ENCODE data around the gene NGLY1.

Gene NGLY1, protein sequence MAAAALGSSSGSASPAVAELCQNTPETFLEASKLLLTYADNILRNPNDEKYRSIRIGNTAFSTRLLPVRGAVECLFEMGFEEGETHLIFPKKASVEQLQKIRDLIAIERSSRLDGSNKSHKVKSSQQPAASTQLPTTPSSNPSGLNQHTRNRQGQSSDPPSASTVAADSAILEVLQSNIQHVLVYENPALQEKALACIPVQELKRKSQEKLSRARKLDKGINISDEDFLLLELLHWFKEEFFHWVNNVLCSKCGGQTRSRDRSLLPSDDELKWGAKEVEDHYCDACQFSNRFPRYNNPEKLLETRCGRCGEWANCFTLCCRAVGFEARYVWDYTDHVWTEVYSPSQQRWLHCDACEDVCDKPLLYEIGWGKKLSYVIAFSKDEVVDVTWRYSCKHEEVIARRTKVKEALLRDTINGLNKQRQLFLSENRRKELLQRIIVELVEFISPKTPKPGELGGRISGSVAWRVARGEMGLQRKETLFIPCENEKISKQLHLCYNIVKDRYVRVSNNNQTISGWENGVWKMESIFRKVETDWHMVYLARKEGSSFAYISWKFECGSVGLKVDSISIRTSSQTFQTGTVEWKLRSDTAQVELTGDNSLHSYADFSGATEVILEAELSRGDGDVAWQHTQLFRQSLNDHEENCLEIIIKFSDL

DNA sequence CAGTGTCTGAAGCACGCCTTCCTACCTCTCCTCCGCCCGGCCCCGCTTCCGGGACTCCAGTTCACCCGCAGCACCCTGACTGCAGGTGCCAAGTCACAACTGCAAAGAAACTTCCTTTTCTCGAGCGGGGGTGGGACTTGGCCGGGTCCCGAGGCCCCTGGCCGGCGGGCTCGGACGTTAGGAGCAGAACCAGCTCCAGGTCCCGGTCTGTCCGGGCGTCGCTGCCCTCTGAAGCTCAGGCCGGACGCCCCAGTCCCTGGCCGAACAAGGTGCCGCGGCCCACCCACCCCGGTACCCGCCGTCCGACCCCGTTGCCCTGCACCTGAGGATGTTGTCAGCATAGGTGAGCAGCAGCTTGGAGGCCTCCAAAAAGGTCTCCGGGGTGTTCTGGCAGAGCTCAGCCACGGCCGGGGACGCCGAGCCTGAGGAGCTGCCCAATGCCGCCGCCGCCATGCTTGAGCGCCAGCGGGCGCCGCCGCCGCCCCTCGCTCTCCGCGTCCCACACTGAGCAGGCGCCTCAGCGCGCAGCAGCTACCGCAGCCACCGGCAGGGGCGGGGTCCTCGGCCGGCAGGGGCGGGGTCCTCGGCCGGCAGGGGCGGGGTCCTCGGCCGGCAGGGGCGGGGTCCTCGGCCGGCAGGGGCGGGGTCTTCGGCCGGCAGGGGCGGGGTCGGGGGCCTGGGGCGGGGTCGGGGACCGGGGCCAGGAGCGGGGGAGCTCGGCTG is at the start of gene NGLY1:
NGLY1 (minus strand) TSS at position 506 of the 723 bp plus-strand sequence; CDS start at position 453, 53 bp downstream.
- DNase-seq (ENCODE audit: low spot score) = peak; percentile 92

DNA sequence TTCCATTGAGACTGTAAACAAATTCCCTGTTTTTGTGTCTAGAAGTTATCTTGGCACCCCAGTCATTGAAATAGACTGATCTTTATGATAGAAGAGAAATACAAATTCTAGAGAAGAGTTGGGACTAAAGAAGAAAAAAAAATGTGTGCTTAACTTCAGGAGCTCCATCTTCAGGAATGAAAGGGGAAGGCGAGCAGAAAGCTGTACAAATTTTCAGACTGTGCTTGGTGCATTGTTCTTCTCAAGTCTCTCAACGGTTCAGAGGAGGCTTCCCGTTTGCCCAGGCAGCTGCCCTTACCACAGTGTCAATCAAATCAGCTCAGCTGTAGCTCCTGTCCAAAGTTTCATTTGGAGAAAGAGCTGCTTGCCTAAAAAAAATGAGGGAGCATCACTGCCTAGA is 48.3 kb upstream of the NGLY1 start:
- no peak for DNase-seq (ENCODE audit: low spot score)

DNA sequence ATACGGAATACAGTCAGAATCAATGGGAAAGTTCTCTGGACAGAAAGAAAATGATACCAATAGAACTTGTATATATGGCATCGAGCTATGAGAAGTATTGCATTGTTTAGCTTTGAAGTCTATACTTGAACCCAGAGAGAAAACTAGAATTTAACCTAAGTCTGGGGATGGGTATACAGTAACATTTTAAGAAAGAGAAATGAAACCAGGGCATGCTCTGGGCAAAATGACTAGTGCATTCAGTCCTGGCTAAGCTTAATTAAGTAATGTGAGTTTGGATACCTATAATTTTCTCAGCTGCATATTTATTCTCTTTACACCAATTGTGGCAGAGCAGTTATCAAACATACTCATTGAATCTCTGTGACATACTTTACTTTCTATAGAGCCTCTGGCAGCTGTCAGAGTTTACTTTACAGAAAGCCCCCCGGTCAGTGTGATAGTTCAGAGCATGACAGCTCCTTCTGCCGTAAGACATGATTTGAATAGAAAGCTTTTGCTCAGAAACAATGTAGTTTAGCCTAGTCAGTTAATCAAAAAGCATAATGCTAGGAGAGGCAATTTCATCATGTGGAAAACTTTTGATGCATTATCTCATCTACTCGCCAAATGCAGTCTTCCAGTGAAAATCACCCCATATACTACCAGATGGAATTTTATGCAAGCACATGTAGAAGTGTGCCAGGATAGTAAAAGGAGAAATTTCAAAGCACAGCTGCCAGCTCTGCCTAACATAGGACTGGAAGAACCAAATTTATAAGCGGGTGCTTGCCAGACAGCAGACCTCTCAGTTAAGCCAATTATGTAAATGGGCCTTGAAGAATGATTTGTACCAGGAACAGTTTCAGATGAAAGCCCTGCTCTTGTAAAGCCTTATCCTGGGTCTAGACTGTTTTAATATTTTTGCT is 47.4 kb upstream of the NGLY1 start:
- no peak for DNase-seq (ENCODE audit: low spot score)

DNA sequence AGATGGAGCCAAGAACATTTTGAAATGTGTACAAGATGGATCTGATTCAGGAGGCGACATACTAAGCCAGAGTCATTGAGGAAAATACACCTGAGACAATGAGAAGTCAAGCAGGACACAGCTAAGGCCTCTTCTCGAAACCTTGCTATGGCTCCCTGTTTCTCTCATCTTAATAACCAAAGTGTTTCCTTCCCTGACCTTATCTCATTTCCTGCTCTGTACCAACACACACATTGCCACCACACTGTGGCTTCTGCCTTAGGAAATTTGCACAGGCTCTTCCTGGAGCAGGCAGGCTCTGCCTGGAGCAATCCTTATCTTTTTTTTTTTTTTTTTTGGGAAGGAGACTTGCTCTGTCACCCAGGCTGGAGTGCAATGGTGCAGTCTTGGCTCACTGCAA is 43.3 kb upstream of the NGLY1 start:
- no peak for DNase-seq (ENCODE audit: low spot score)

DNA sequence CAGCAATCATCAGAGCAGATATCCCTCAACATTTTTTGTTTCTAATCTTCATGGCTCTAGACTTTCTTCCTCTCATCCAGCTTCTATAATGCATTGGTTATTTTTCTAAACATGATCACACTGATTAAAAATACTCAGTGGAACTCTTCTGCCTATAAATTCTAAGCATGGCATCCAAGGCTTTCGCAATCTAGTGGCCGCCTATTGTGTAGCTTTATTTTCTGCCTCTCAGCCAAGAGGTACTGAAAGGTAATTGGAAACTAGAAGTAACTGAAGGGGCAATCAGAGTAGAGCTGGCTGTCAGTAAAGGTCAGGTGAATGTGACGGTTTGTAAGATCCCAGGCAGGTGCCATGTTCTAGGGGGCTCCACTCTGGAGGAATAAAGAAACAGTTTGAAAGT is 40.1 kb upstream of the NGLY1 start:
- no peak for DNase-seq (ENCODE audit: low spot score)

DNA sequence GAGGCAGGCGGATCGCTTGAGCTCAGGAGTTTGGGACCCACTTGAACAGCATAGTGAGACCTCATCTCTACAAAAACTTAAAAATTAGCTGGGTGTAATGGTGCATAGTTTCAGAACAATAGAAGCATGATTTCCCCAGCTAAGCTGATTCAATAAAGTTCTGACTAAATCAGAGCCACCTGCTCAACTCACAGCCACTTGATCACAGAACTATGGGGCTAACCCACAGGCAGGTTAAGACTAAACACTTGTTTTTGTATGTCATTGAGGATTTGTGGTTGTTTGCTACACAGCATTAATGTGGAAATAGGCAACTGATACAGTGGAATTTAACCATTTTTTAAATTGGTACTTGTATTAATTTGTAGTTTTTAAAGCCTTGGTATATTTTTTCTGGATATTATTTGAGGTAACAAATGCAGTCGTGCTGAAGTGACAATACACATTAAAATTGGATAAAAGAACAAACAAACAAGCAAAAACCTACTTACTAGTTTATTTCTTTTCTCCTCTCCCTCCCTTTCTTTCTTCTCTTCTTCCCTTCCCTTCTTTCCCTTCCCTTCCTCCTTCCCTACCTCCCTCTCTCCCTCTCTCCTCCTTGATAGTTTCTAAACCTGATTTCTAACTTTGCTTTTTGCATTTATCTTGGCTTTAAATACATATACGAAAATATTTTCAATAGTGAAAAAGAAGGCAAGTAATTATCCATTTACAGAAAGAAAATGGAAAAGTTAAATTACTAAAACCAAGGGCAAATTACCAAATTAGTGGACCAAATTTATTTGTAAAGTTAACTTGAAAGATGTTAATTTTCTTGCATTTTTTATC is 38.7 kb upstream of the NGLY1 start:
- no peak for DNase-seq (ENCODE audit: low spot score)

DNA sequence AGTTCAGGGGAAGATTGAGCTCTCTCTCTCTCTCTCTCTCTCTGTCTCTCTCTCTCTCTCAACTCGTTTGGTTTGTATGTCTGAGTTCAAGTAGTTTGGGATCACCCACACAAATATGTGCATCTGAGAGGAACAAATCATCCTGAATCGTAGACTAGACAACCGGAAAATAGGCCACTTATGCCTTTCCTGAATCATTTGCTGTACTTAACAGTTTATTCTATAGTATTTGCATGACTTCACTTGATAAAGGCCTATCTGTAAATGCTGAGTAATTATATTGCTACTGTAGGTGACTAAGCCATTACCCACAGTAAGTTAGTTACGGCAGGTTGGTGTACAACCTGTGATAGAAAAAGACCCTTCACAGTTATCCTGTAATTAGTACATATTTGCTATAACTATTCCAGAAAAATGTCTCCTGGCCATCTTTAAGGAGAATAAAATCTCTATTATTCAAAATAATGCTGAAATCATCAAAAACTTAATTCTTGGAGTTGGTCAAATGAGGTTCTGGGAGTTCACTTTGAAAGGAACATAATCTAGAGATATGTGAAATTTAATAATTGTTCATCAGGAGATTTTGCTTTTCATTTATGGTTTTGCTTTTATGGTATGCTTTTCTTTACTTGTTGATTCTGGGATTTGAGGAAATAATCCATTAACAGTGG is 37.7 kb upstream of the NGLY1 start:
- DNase-seq (ENCODE audit: low spot score) = no peak

DNA sequence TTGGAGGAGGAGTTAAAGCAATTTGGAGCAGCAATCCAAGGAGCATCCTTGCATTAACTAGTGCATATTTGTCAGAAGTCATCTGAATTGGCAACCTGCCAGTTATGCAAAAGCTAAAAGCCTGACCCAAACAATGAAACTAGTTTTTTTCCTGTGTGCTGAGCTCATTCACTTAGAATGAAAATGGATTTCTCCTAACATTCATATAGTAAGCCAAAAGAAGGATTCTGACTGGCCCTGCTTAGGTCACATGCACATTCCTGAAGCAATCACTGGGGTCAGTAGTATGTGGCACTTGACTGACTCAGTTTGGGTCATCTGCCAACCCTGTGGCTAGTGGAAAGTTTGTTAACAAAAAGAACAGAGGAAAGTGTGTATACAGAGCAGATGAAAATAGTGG is 37.1 kb upstream of the NGLY1 start:
- peak; percentile 90 for DNase-seq (ENCODE audit: low spot score)

DNA sequence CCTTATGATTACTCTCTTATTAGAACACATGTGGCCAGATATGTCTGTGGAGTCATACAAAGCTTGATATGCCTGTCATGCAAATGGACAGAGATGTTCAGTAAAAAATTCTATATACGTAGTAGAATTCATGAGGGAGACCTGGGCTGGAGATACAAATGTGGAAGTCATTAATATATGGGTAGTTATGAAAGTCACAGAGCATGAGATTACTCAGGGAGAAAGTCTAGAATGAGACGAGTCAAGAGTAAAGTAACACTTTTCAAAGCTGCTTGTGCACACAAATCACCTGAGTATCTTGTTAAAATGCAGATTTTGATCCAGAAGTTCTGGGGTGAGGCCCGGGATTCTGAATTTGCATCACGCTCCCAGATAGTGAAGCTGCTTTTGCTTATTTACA is 35.1 kb upstream of the NGLY1 start:
- DNase-seq (ENCODE audit: low spot score) = no peak

DNA sequence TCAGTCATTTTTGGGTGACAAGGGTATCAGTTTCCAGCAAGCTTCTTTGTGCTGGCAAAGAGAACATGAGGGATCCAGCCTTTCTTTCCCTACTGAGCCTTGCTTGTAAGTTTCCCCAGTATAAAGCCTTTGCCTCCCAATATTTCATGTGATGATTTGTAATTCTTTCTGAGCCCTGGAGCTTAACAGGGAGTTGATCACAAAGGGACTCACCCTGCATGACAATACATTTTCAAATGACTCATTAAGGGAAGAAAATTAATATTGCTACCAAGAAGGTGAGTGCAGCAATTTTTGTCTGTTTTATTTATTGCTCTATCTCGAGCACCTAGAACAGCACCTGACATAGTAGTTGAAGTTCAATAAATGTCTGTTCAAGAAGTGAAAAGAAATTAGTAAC is 34.4 kb upstream of the NGLY1 start:
- no peak for DNase-seq (ENCODE audit: low spot score)

DNA sequence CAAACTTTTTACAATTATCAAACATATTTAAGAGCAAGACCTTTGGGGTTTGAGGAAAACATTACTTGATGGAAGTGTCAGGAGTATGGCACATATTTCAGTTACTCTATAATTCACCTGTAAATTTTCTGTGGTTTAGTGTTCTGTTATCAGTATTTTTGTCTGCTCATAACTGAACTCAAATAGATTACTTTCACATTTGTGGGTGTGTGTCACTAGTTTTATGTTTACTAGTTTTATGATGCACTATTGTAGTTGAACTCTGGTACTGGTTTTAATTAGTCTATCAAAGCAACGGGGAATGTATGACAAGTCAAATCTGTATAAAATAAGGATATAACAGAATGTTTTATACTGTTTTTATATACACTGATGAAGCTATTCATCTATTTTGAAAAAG is 33.9 kb upstream of the NGLY1 start:
- DNase-seq (ENCODE audit: low spot score) = no peak

DNA sequence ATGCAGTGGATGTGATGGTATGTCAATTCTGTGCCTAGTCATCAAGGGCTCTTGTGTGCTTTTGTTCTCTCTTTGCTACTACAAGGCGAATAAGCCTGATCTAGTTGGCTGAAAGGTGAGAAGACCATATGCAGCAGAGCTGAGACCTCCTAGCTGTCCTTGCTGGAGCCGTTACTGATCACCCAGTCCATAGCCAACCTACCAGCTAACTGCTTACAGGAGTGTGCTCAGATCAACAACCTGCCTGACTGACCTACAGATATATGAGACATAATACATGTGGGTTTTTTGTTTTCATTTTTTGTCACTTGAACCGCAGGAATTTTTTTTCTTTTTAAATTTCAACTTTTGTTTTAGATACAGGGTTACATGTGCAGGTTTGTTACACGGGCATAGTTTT is 29.4 kb upstream of the NGLY1 start:
- DNase-seq (ENCODE audit: low spot score) = no peak

DNA sequence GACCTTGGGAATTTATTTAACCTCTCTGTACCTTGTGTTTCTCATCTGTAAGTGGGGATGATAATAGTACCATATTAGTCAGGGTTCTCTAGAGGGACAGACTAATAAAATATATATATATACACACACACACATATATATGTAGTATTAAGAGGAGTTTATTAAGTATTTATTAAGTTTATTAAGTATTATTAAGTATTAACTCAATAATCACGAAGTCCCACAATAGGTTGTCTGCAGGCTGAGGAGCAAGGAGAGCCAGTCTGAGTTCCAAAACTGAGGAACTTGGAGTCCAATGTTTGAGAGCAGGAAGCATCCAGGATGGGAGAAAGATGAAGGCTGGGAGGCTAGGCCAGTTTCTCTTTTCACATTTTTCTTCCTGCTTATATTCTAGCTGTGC is 21.4 kb upstream of the NGLY1 start:
- no peak for DNase-seq (ENCODE audit: low spot score)

DNA sequence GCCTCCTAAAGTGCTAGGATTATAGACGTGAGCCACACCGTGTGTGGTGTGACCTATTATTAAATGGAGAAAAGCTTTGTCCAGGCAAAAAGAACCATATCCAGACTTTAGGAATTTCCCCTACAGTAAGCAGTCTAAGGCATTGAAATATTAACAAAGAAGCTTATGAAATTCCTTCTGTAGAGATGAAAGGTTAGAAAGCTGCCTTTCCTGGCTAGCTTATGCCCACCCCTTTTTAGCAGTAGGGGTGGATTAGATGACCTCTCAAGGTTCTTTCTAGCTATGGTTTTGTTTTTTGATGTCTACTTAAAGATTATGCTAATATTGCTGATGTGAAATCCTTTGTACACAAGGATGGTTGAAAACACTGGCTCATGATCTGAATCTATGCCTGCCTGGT is 20.6 kb upstream of the NGLY1 start:
- DNase-seq (ENCODE audit: low spot score) = no peak

DNA sequence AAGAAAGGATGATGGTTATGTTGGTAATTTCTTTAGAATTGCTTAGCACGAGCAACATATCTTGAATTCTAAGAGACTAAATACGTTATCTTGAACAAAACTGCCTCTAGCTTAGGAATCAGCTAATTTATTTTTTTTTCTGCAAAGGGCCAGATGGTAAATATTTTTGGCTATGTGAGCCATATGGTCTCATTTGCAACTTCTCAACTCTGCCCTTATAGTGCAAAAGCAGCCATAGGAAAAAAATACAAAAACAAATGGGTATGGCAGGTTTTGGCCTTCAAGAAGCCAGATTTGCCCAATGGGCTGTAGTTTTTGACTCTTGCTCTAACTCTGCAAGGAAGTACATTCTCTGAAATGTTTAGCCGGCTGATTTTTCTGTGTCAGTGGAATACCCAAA is 18.5 kb upstream of the NGLY1 start:
- DNase-seq (ENCODE audit: low spot score) = no peak

DNA sequence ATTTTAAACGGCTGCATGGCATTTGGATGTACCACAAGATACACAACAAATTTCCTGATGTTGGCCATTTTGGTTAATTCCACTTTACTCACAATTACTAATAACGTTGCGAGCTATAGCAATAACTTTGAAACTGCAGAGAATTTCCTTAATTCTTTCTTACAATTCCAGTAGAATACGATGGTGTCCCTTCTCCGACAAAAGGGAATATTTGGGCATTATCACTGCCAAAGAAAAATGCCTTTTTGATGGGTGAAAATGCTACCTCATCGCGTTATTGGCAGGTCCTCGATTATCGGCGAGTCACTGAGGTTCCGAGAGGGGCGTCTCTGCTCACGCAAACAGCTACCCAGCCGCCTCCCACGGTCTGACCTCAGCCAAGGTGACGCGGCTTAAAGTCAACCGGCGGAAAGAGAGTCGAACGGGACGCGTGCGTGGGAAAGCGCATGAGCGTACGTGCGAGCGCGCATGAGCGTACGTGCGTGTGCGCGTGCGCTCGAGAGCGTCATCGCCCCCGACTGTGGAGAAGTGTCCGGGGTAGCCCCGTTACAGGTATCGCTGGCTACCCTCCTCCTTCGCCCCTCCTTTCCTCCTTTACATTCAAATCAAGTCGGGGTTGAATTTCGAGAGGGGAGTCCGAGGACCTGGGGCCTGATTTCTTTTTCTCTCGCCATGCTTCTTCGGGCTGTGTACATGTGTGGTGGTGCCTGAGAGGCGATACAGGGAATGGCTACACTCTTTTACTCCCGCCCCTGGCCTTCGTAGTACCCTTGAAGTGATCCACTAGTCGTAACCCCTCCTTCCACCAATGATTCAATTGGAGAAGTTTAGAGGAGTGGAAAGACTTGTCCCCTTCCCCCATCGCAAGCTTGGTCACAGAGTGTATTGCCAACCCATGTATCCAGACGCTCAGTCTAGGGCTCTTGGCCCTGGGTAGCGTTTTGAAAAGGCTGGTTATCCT is 6.6 kb upstream of the NGLY1 start, which contains the start of gene OXSM:
OXSM (plus strand) TSS at position 495 of the 961 bp plus-strand sequence. CDS start 931 bp downstream, outside the sequence.
- peak; percentile 94 for DNase-seq (ENCODE audit: low spot score)

DNA sequence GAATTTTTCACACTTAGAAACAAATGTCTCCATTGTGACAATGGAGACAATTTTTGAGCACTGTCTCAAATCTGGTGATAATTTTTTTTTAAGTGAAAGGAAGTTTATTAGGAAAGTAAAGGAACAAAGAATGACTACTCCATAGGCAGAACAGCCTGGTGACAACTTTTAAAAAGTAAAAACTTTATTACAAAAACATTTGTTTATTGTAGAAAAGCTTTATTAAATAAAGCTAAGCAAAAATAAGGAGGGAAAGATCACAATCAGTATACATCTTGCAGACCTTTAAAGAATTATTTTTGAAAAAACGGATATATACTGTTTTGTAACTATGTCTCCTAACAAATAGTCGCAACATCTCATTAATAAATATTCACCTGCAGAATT is 6.0 kb upstream of the NGLY1 start:
- DNase-seq (ENCODE audit: low spot score) = no peak

DNA sequence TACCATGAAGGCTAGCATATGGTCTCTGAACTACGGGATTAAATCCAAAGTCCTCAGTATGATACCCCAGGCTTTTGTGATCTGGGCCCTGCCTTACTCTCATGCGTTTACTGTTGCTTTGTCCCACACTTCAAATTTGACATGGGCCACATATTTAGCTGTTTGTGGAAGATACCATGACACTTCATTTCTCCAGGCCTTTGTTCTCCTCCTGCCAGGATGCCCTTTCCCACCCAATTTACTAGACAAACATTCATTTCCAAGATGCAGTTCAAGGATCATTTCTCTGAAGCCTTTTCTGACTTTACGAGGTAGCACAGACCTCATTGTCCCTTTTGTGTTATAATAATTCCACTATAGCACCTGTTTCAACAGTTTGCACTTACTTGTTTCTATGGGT is 4.4 kb upstream of the NGLY1 start:
- no peak for DNase-seq (ENCODE audit: low spot score)

DNA sequence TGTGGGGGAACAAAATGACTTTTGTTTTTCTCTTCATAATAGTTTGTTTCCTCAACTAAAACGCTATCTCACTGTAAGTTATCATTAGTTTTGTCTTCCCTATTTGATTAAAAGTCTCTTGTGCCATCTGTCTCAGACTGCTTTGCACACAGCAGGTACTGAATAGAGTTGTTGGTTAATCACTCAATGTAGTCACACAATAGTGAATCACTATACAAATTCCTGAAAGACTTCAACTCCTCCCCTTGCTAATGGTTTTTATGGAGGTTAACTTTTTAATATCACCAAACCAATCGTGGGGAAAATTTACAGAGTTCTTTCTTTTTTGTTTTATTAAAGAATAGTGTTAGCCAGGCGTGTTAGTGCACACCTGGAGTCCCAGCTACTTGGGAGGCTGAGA is 2.6 kb upstream of the NGLY1 start:
- no peak for DNase-seq (ENCODE audit: low spot score)

All from AG08395 (cell line).